GM08714 (cell line): ENCODE measurements around the gene AP4B1.
A peak's percentile ranks its signal among the peaks of the same experiment; 100 is the strongest.
"Not testable (repeated sequence)": the region's sequence is repeated elsewhere in the genome, so short reads cannot be mapped to it uniquely, and the experiment has no call there.

ENCODE experiments used
- H3K4me3 ChIP-seq: fragments of 200-500 bp; sonication (Bioruptor generic); 2 replicates; pipeline ENCODE4 v1.5.1; 2014; ENCODE audit warnings: mild to moderate bottlenecking, low read length, inconsistent platforms
- ZNF274 ChIP-seq: IDR thresholded peaks from 2 replicates; pipeline ENCODE4 v1.6.1; 2012; ENCODE audit warnings: mild to moderate bottlenecking, low read depth, low read length

AP4B1 gene

GRCh38 chr1:113870778-113871177 lies 33.8 kb downstream of the AP4B1 start:
- H3K4me3 ChIP-seq: peak overlapping the region; percentile 100

DNA sequence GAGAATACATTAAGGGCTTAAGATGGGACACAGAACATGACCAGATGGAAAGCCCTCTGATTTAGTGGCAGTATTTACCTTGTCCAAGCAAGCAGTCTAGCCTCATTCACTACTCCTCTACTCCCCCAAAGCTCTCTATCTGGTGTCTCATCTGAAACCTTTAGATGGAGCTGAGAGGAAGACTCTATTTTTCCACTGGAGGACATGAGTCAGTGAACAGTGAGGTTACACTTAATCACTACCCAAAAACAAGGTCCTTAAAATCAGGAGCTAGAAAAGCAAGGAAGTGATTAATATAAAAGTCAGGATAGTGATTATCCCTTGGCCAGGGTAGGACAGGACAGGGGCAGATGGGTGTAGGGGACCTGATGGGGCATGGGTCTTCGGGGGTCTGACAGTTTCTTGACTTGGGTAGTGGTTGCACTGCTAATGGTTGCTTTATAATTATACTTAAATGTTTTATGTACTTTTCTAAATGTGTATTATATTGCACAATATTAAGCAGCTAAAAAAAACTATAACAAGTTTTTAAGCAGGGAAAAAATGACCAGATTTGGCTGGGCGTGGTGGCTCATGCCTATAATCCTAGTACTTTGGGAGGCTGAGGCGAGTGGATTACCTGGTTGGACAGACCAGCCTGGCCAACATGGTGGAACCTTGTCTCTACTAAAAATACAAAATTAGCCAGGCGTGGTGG lies 36.1 kb downstream of the AP4B1 start:
- no peak overlapping the region; the same call in 1 of the 2 replicates for H3K4me3 ChIP-seq
- TF ChIP-seq ZNF274: no peak

More at GRCh38 chr1:113870778-113871177, 33.8 kb downstream of the AP4B1 start:
- no peak for TF ChIP-seq ZNF274

- TF ChIP-seq ZNF274: no peak
- H3K4me3 ChIP-seq: no peak overlapping the region
Observed at GRCh38 chr1:113861641-113862040, 43.0 kb downstream of the AP4B1 start.

DNA sequence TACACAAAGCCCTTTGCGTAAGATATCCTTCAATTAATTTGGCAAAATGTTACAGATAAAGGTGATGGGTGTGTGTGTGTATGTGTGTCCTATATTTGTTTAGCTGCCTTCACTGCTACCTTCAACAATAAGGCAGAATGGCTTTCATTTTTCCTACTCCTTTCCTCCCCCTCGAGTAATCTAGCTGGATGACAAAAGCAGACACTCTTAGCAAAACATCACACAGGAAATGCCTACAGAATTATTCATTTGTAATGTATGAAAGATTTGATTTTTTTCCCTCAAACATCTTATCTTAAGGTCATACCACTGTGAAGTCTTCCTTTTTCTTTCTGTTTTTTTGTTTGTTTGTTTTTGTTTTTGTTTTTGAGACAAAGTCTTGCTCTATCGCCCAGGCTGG lies 43.7 kb downstream of the AP4B1 start:
- TF ChIP-seq ZNF274: no peak
- no peak overlapping the region for H3K4me3 ChIP-seq

GRCh38 chr1:113859478-113860175 lies 45.0 kb downstream of the AP4B1 start:
- peak overlapping the region; percentile 37 for H3K4me3 ChIP-seq
- TF ChIP-seq ZNF274: no peak

DNA sequence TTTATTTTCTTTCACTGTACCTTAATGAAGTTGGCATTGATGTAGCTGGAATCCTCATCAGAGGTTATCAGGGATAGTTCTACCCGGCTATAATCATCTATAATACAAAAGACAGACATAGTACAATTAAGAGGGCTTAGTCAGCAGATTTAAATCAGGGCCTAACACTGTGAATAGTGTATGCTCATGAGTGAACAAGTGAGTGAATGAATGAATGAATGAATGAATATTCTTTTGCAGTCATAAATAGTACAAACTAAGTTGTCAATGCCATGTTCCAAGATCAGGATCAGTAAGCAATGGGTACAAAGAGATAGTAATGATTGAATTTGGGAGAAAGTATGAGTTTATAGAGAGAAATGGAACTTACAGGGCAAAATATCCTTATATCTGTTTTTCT lies 45.6 kb downstream of the AP4B1 start:
- H3K4me3 ChIP-seq: peak overlapping the region; percentile 53
- no peak for TF ChIP-seq ZNF274

- TF ChIP-seq ZNF274: no peak
- peak overlapping the region; percentile 53; the same call in 1 of the 2 replicates for H3K4me3 ChIP-seq
Observed at GRCh38 chr1:113858418-113858817, 46.2 kb downstream of the AP4B1 start.

DNA sequence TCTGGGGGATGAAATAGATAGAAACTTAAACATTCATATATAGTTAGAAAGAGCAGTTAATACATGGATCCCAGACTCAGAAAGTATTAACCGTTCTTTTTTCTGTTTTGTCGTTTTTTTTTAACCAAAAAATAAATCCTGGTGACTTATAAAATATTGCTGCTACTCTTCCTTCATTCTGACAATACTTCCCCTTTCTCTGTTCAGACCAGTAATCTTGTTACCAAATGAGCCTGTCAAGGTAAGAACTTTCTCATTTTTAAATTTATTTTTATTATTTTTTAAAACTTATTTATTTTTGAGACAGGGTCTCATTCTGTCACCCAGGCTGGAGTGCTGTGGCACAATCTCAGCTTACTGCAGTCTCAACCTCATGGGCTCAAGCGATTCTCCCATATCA lies 46.8 kb downstream of the AP4B1 start:
- peak overlapping the region; percentile 35; the same call in 1 of the 2 replicates for H3K4me3 ChIP-seq
- no peak for TF ChIP-seq ZNF274

- TF ChIP-seq ZNF274: no peak
- no peak overlapping the region for H3K4me3 ChIP-seq
Observed at GRCh38 chr1:113856401-113856790, 48.2 kb downstream of the AP4B1 start.

- no peak for TF ChIP-seq ZNF274
- no peak overlapping the region for H3K4me3 ChIP-seq
Observed at GRCh38 chr1:113855630-113856400, 48.8 kb downstream of the AP4B1 start.

- TF ChIP-seq ZNF274: no peak
- no peak overlapping the region for H3K4me3 ChIP-seq
Observed at GRCh38 chr1:113854234-113854633, 50.4 kb downstream of the AP4B1 start.

DNA sequence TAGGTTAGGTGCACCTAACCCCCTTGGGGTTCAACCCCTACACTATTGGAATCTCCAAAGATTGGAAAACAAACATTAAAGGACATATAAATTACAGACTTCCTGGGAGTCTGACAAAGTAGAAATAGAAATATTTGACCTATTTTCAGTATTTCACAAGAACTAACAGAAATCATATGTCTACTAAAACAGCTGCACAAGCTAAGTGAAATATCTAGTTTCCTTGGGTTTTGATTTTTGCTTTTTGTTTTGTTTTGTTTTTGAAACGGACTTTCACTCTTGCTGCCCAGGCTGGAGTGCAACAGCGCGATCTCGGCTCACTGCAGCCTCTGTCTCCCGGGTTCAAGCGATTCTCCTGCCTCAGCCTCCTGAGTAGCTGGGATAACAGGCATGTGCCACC lies 51.9 kb downstream of the AP4B1 start:
- H3K4me3 ChIP-seq: not testable (repeated sequence)

- no peak overlapping the region for H3K4me3 ChIP-seq
- TF ChIP-seq ZNF274: no peak
Observed at GRCh38 chr1:113850127-113850796, 54.3 kb downstream of the AP4B1 start.

GRCh38 chr1:113849072-113849471 lies 55.5 kb downstream of the AP4B1 start:
- TF ChIP-seq ZNF274: no peak
- H3K4me3 ChIP-seq: no peak overlapping the region
